Sigmoid colon (tissue), 3 donors: ENCODE measurements around the gene AHNAK.
"Not testable (repeated sequence)": the region's sequence is repeated elsewhere in the genome, so short reads cannot be mapped to it uniquely, and the experiment has no call there.

ENCODE experiments used
- POLR2A ChIP-seq, 2 donors: fragments of 450-650 bp; IDR thresholded peaks; one replicate each; pipeline ENCODE4 v1.6.1; 2016; ENCODE audit warnings: antibody characterized with exemption in 2 of 2, mild to moderate bottlenecking in 2 of 2, moderate library complexity in 2 of 2
- TF ChIP-seq, protein P1 (sequence below), 4 experiments: fragments of 450-650 bp in 3 of 4; fragments of 200-600 bp in 1 of 4; IDR thresholded peaks; one replicate each; pipeline ENCODE4 v1.5.1; 2016 to 2019; ENCODE audit warnings: antibody characterized with exemption in 4 of 4, mild to moderate bottlenecking in 3 of 4, moderate library complexity in 2 of 4

DNA sequence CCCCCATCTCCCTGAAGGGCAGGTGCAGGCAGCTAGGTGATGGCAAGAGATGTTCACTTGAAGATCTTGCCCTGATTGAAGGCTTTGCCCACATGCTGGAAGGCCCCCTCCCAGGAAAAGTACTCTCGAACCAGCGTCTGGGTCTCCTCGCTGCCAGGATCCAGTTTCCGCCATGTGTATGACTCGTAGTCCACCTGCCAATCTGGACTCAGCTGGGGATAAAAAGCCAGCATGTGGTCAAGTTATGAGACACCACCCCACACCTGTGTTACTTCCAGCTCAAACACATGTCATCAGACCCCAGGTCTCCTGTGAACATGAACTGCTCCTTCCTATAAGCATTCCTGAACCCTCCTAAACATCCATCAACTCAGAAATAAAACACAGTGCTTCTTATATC is 13.0 kb upstream of the AHNAK start:
- not testable (repeated sequence) for TF ChIP-seq POLR2A (IDR thresholded peaks at IDR 0.05)
- TF ChIP-seq, protein P1, sequence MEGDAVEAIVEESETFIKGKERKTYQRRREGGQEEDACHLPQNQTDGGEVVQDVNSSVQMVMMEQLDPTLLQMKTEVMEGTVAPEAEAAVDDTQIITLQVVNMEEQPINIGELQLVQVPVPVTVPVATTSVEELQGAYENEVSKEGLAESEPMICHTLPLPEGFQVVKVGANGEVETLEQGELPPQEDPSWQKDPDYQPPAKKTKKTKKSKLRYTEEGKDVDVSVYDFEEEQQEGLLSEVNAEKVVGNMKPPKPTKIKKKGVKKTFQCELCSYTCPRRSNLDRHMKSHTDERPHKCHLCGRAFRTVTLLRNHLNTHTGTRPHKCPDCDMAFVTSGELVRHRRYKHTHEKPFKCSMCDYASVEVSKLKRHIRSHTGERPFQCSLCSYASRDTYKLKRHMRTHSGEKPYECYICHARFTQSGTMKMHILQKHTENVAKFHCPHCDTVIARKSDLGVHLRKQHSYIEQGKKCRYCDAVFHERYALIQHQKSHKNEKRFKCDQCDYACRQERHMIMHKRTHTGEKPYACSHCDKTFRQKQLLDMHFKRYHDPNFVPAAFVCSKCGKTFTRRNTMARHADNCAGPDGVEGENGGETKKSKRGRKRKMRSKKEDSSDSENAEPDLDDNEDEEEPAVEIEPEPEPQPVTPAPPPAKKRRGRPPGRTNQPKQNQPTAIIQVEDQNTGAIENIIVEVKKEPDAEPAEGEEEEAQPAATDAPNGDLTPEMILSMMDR (IDR thresholded peaks at IDR 0.05) = not testable (repeated sequence)
